Measurements from ENCODE around the gene PRDM15. TPM values are rescaled to one million over a fixed set of nuclear protein-coding genes. Genes with fewer than 3 reads are reported as not detected.

The PRDM15 gene
- total RNA-seq, 1 experiment from 2014 or later, result 9.8 TPM

GRCh38 chr21:41774467-41775148, 104.5 kb downstream of the PRDM15 start:
- intact Hi-C loops (cut with micrococcal nuclease), result loop anchor here (5.0 kb wide), 2 partner anchors 112 to 492 kb away; no protein-coding TSS in a partner anchor
- no TSS peak for BruUV-seq (replicated peaks)

More at GRCh38 chr21:41774467-41775148, 104.5 kb downstream of the PRDM15 start:
- H3K27ac ChIP-seq (ENCODE audit: low read depth, low read length), result no peak overlapping the region
- peaks cover 2 to 17% of the 10 kb centered on the region in 2 experiments; a peak in 3 of 4 replicates for H3K4me1 ChIP-seq (ENCODE audit: control insufficient read depth in 1 of 2, insufficient read depth in 2 of 2, low read length in 2 of 2)
- no peak overlapping the region for H3K4me3 ChIP-seq (replicated peaks in 1 of 2; ENCODE audit: low read depth in 1 of 2, low read length in 2 of 2)
- no peak for TF ChIP-seq EGR1 (IDR thresholded peaks at IDR 0.05; ENCODE audit: low read depth)
- TF ChIP-seq EZH2 (IDR thresholded peaks at IDR 0.05), result no peak
- TF ChIP-seq SRF (IDR thresholded peaks at IDR 0.05; ENCODE audit: low read depth), result no peak
- TF ChIP-seq, protein P1, sequence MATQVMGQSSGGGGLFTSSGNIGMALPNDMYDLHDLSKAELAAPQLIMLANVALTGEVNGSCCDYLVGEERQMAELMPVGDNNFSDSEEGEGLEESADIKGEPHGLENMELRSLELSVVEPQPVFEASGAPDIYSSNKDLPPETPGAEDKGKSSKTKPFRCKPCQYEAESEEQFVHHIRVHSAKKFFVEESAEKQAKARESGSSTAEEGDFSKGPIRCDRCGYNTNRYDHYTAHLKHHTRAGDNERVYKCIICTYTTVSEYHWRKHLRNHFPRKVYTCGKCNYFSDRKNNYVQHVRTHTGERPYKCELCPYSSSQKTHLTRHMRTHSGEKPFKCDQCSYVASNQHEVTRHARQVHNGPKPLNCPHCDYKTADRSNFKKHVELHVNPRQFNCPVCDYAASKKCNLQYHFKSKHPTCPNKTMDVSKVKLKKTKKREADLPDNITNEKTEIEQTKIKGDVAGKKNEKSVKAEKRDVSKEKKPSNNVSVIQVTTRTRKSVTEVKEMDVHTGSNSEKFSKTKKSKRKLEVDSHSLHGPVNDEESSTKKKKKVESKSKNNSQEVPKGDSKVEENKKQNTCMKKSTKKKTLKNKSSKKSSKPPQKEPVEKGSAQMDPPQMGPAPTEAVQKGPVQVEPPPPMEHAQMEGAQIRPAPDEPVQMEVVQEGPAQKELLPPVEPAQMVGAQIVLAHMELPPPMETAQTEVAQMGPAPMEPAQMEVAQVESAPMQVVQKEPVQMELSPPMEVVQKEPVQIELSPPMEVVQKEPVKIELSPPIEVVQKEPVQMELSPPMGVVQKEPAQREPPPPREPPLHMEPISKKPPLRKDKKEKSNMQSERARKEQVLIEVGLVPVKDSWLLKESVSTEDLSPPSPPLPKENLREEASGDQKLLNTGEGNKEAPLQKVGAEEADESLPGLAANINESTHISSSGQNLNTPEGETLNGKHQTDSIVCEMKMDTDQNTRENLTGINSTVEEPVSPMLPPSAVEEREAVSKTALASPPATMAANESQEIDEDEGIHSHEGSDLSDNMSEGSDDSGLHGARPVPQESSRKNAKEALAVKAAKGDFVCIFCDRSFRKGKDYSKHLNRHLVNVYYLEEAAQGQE (IDR thresholded peaks at IDR 0.05; ENCODE audit: low read depth), result no peak
- TF ChIP-seq FOSL1 (IDR thresholded peaks at IDR 0.05; ENCODE audit: low read depth), result no peak
- no peak for TF ChIP-seq RAD21 (IDR thresholded peaks at IDR 0.05; ENCODE audit: low read depth)
- H4K20me1 ChIP-seq (ENCODE audit: insufficient read depth), result no peaks in the 10 kb centered on the region
- ChIA-PET CTCF (interaction anchor here (1.2 kb wide), 1 partner anchor 162 kb away, joined by 6 read pairs; no protein-coding TSS in a partner anchor), RAD21 (ENCODE audit: low non-redundant PET in 1 of 2, low total read pairs in 2 of 2, uncharacterized antibody in 2 of 2, unreplicated experiment in 2 of 2) (interaction anchor here in 1 of 2 experiments (0.8 kb wide), 1 partner anchor 162 kb away, joined by 3 read pairs; no protein-coding TSS in a partner anchor), POLR2A (no interaction called here)
- peaks cover 51% of the 10 kb centered on the region for H3K27me3 ChIP-seq (ENCODE audit: insufficient read depth, low read length)
- DNase-seq (ENCODE audit: low read depth, low spot score) (no peak), ATAC-seq (no peak)
- no peaks in the 10 kb centered on the region for H3K36me3 ChIP-seq (ENCODE audit: control insufficient read depth in 1 of 2, insufficient read depth in 2 of 2, low read length in 2 of 2)
- no peaks in the 10 kb centered on the region for H3K9me2 ChIP-seq (ENCODE audit: insufficient read depth)
- no peak overlapping the region for H2AFZ ChIP-seq (ENCODE audit: low read depth, low read length, poor library complexity, severe bottlenecking)
- H3K4me2 ChIP-seq (ENCODE audit: low read length), result no peak overlapping the region
- no peaks in the 10 kb centered on the region for H3K9me3 ChIP-seq (ENCODE audit: control insufficient read depth in 1 of 2, insufficient read depth in 1 of 2, low read depth in 1 of 2, low read length in 2 of 2)
- H3K79me2 ChIP-seq (ENCODE audit: insufficient read depth, low read length), result no peaks in the 10 kb centered on the region
- H3K9ac ChIP-seq (ENCODE audit: low read length), result no peak overlapping the region
